ENCODE measurements around the gene VEPH1.

VEPH1 gene

GRCh38 chr3:157317895-157318294 is 185.3 kb downstream of the VEPH1 start:
- DNase-seq (ENCODE audit: low spot score) (no peak), ATAC-seq (ENCODE audit: low read depth) (no peak)
- Histone ChIP-seq H3K36me3 (ENCODE audit: low read depth) (no peaks in the 10 kb centered on the region), H3K4me1 (ENCODE audit: insufficient read depth, poor library complexity, severe bottlenecking) (no peaks in the 10 kb centered on the region), H3K27me3 (ENCODE audit: insufficient read depth, poor library complexity, severe bottlenecking) (no peaks in the 10 kb centered on the region), H3K9me3 (ENCODE audit: severe bottlenecking) (no peaks in the 10 kb centered on the region), H3K4me3 (ENCODE audit: severe bottlenecking) (no peak overlapping the region), H3K27ac (ENCODE audit: poor library complexity, severe bottlenecking) (no peak overlapping the region)
- TF ChIP-seq CTCF (IDR thresholded peaks at IDR 0.05; ENCODE audit: poor library complexity, severe bottlenecking), result no peak

GRCh38 chr3:157313186-157313585 is 190.0 kb downstream of the VEPH1 start:
- no peak for TF ChIP-seq CTCF (IDR thresholded peaks at IDR 0.05; ENCODE audit: poor library complexity, severe bottlenecking)
- DNase-seq (ENCODE audit: low spot score), result no peak
- Histone ChIP-seq H3K27ac (ENCODE audit: poor library complexity, severe bottlenecking) (peak overlapping the region; percentile 88), H3K36me3 (ENCODE audit: low read depth) (no peaks in the 10 kb centered on the region), H3K4me1 (ENCODE audit: insufficient read depth, poor library complexity, severe bottlenecking) (peaks cover 22% of the 10 kb centered on the region), H3K27me3 (ENCODE audit: insufficient read depth, poor library complexity, severe bottlenecking) (no peaks in the 10 kb centered on the region), H3K9me3 (ENCODE audit: severe bottlenecking) (no peaks in the 10 kb centered on the region), H3K4me3 (ENCODE audit: severe bottlenecking) (no peak overlapping the region)
- ATAC-seq (ENCODE audit: low read depth), result no peak

- no peak for DNase-seq (ENCODE audit: low spot score)
- H3K27me3 ChIP-seq (ENCODE audit: insufficient read depth, poor library complexity, severe bottlenecking), result no peaks in the 10 kb centered on the region
- H3K9me3 ChIP-seq (ENCODE audit: severe bottlenecking), result no peaks in the 10 kb centered on the region
- TF ChIP-seq CTCF (IDR thresholded peaks at IDR 0.05; ENCODE audit: poor library complexity, severe bottlenecking), result no peak
- peaks cover 22% of the 10 kb centered on the region for H3K4me1 ChIP-seq (ENCODE audit: insufficient read depth, poor library complexity, severe bottlenecking)
- no peak overlapping the region for H3K4me3 ChIP-seq (ENCODE audit: severe bottlenecking)
- peak overlapping the region; percentile 88 for H3K27ac ChIP-seq (ENCODE audit: poor library complexity, severe bottlenecking)
- ATAC-seq (ENCODE audit: low read depth), result no peak; the same call in 2 of the 3 replicates
- H3K36me3 ChIP-seq (ENCODE audit: low read depth), result no peaks in the 10 kb centered on the region
These were observed 190.9 kb downstream of the VEPH1 start for GRCh38 chr3:157312376-157312745.

GRCh38 chr3:157311633-157312375 is 191.4 kb downstream of the VEPH1 start:
- no peaks in the 10 kb centered on the region for H3K27me3 ChIP-seq (ENCODE audit: insufficient read depth, poor library complexity, severe bottlenecking)
- H3K36me3 ChIP-seq (ENCODE audit: low read depth), result no peaks in the 10 kb centered on the region
- H3K4me1 ChIP-seq (ENCODE audit: insufficient read depth, poor library complexity, severe bottlenecking), result peaks cover 22% of the 10 kb centered on the region
- ATAC-seq (ENCODE audit: low read depth) (peak; percentile 90), DNase-seq (ENCODE audit: low spot score) (no peak)
- TF ChIP-seq CTCF (IDR thresholded peaks at IDR 0.05; ENCODE audit: poor library complexity, severe bottlenecking), result no peak
- H3K27ac ChIP-seq (ENCODE audit: poor library complexity, severe bottlenecking), result peak overlapping the region; percentile 88
- H3K4me3 ChIP-seq (ENCODE audit: severe bottlenecking), result no peak overlapping the region
- no peaks in the 10 kb centered on the region for H3K9me3 ChIP-seq (ENCODE audit: severe bottlenecking)

- TF ChIP-seq CTCF (IDR thresholded peaks at IDR 0.05; ENCODE audit: poor library complexity, severe bottlenecking), result no peak
- H3K4me1 ChIP-seq (ENCODE audit: insufficient read depth, poor library complexity, severe bottlenecking), result peaks cover 22% of the 10 kb centered on the region
- DNase-seq (ENCODE audit: low spot score) (no peak), ATAC-seq (ENCODE audit: low read depth) (no peak)
- no peaks in the 10 kb centered on the region for H3K27me3 ChIP-seq (ENCODE audit: insufficient read depth, poor library complexity, severe bottlenecking)
- H3K27ac ChIP-seq (ENCODE audit: poor library complexity, severe bottlenecking), result peak overlapping the region; percentile 88
- H3K9me3 ChIP-seq (ENCODE audit: severe bottlenecking), result no peaks in the 10 kb centered on the region
- no peaks in the 10 kb centered on the region for H3K36me3 ChIP-seq (ENCODE audit: low read depth)
- no peak overlapping the region for H3K4me3 ChIP-seq (ENCODE audit: severe bottlenecking)
These were observed 192.7 kb downstream of the VEPH1 start for GRCh38 chr3:157310329-157311052.

Data from RWPE2 (cell line).